Measurements from ENCODE around the gene DSCAML1.
A peak's percentile ranks its signal among the peaks of the same experiment; 100 is the strongest.

The DSCAML1 gene

GRCh38 chr11:117618302-117618981 is 178.6 kb downstream of the DSCAML1 start:
- no peak overlapping the region for H3K4me3 ChIP-seq (ENCODE audit: low read depth, low read length)
- H3K9me3 ChIP-seq, result no peaks in the 10 kb centered on the region
- no peak for DNase-seq
- TF ChIP-seq CTCF (IDR thresholded peaks at IDR 0.05; ENCODE audit: low read depth, low read length), result no peak
- no peaks in the 10 kb centered on the region for H3K4me1 ChIP-seq
- no peaks in the 10 kb centered on the region for H3K36me3 ChIP-seq
- H3K27me3 ChIP-seq, result no peaks in the 10 kb centered on the region

- Histone ChIP-seq H3K9me3 (no peaks in the 10 kb centered on the region), H3K27me3 (no peaks in the 10 kb centered on the region), H3K36me3 (no peaks in the 10 kb centered on the region), H3K4me1 (no peaks in the 10 kb centered on the region), H3K4me3 (ENCODE audit: low read depth, low read length) (no peak overlapping the region)
- no peak for TF ChIP-seq CTCF (IDR thresholded peaks at IDR 0.05; ENCODE audit: low read depth, low read length)
- DNase-seq, result no peak
These were observed 180.0 kb downstream of the DSCAML1 start for GRCh38 chr11:117616979-117617378.

- Histone ChIP-seq H3K4me1 (no peaks in the 10 kb centered on the region), H3K36me3 (no peaks in the 10 kb centered on the region), H3K9me3 (no peaks in the 10 kb centered on the region), H3K4me3 (ENCODE audit: low read depth, low read length) (no peak overlapping the region), H3K27me3 (no peaks in the 10 kb centered on the region)
- peak; percentile 16; the same call in 1 of the 2 replicates for TF ChIP-seq CTCF (IDR thresholded peaks at IDR 0.05; ENCODE audit: low read depth, low read length)
- DNase-seq, result no peak
These were observed 182.3 kb downstream of the DSCAML1 start for GRCh38 chr11:117614728-117615127.

- Histone ChIP-seq H3K4me3 (ENCODE audit: low read depth, low read length) (no peak overlapping the region), H3K36me3 (no peaks in the 10 kb centered on the region), H3K27me3 (no peaks in the 10 kb centered on the region), H3K4me1 (no peaks in the 10 kb centered on the region), H3K9me3 (no peaks in the 10 kb centered on the region)
- no peak for DNase-seq
- TF ChIP-seq CTCF (IDR thresholded peaks at IDR 0.05; ENCODE audit: low read depth, low read length), result no peak
These were observed 183.5 kb downstream of the DSCAML1 start for GRCh38 chr11:117613521-117613920.

- no peaks in the 10 kb centered on the region for H3K27me3 ChIP-seq
- TF ChIP-seq CTCF (IDR thresholded peaks at IDR 0.05; ENCODE audit: low read depth, low read length), result no peak
- no peak for DNase-seq
- H3K4me3 ChIP-seq (ENCODE audit: low read depth, low read length), result no peak overlapping the region
- H3K4me1 ChIP-seq, result peaks cover 3% of the 10 kb centered on the region; the same call in 1 of the 2 replicates
- no peaks in the 10 kb centered on the region for H3K36me3 ChIP-seq
- H3K9me3 ChIP-seq, result no peaks in the 10 kb centered on the region
These were observed 184.8 kb downstream of the DSCAML1 start for GRCh38 chr11:117612177-117612576.

- H3K9me3 ChIP-seq, result no peaks in the 10 kb centered on the region
- DNase-seq, result no peak
- no peaks in the 10 kb centered on the region for H3K36me3 ChIP-seq
- no peak for TF ChIP-seq CTCF (IDR thresholded peaks at IDR 0.05; ENCODE audit: low read depth, low read length)
- H3K4me3 ChIP-seq (ENCODE audit: low read depth, low read length), result no peak overlapping the region
- peaks cover 3% of the 10 kb centered on the region; the same call in 1 of the 2 replicates for H3K4me1 ChIP-seq
- H3K27me3 ChIP-seq, result no peaks in the 10 kb centered on the region
These were observed 186.1 kb downstream of the DSCAML1 start for GRCh38 chr11:117610901-117611300.
